Measurements from ENCODE around the gene PLEKHG7.
"Not testable (repeated sequence)": the region's sequence is repeated elsewhere in the genome, so short reads cannot be mapped to it uniquely, and the experiment has no call there.

PLEKHG7 gene, protein sequence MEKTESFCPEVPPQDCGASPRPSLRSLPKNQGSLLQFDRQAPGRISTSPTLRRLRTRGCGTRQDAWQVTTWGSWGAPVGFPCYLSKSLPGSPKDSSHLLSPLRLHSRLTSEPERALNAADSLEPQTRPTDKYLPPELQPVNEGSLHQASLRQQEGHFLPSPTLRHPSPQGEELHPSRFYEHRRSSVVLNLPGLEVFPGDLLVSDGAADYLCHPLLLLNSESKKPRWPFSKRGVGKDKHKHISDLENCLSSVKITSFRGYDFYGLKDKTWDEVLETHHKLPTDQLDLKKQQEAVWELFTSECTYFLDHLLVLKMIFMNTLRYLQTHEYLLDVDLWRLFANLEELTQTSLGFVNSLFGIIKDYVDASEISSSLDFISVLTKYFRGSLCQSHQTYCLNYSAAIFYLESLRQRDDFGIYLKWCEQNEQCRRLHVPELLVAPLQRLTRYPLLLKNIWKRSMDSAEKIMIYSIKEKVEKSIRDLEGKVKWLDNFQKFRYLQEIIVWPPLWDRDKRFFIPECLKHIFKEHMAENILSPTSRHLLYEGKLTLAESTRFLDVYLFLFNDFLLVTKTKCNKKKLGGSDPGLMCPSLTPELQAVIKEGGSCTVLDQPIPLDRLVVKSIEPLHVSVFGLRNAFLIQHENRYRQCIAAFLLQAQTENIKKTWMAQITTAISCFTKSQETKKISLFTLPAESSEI

DNA sequence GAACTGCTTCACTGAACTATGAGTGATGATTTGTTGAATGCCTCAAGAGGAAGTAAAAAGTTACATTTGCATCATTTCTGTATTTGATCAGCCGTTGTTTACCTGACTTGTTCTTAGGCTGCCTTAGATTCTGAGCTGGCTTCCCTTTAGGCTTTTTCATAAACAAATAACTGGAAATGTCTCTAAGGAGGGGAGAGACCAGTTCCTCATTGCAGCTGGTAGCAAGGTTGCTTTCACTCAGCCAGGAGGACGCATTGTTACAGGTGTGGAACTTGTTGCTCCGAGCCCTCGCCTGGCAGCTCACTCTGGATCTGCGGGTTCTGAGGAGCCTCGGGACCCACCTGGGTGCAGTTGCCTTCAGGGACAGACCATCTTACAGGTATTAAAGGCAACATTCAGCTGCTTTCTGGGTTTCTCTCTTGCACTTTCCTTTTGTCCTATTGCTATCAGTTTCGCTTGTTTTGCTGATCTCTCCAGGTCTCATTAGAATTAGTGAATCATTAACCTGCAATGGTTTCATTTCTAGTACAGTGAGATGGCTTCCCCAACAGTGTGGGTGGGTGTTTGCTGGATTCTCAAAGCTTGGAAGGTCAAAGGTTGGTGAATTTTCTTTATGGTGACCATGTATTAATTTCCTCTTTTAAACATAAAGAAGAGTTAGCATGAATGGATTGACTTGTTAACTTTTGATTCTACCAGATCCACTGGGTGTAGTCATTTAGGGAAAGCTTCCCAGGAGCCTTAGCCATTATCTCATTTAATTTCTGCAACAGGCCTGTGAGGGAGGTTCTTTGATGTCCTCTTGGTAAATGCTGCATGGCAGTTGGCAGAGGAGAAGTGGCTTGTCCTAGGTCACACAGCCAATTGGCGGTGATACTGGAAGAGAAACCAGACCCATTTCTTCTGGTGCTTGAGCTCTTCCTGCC, at the start of gene PLEKHG7:
PLEKHG7 (plus strand) TSS at position 236 of the 926 bp plus-strand sequence. CDS start 3,643 bp downstream, outside the sequence.
- no peaks in the 10 kb centered on the region for H3K4me1 ChIP-seq (ENCODE audit: insufficient read depth, low read length)
- H3K9ac ChIP-seq (ENCODE audit: low read length), result no peak within 1 kb of the TSS
- H3K4me3 ChIP-seq (ENCODE audit: low read depth in 1 of 2, low read length in 2 of 2), result no peak within 1 kb of the TSS

DNA sequence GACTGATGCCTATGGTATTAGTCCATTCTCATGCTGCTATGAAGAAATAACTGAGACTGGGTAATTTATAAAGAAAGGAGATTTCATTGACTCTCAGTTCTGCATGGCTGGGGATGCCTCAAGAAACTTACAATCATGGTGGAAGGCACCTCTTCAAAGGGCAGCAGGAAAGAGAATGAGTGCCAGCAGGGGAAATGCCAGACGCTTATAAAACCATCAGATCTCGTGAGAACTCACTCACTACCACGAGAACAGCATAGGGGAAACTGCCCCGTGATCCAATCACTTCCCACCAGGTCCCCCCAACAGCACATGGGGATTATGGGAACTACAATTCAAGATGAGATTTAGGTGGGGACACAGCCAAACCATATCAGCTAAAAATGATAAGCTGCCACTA, 48.5 kb upstream of the PLEKHG7 start:
- not testable (repeated sequence) for H3K4me3 ChIP-seq (ENCODE audit: low read depth in 1 of 2, low read length in 2 of 2); H3K27ac ChIP-seq (ENCODE audit: low read depth, low read length); H3K36me3 ChIP-seq (ENCODE audit: insufficient read depth, low read length); H3K9me3 ChIP-seq (ENCODE audit: low read length); H3K4me1 ChIP-seq (ENCODE audit: insufficient read depth, low read length); H3K27me3 ChIP-seq (ENCODE audit: control insufficient read depth in 1 of 2, insufficient read depth in 2 of 2, low read length in 2 of 2); H3K9ac ChIP-seq (ENCODE audit: low read length)

More for the DNA sequence above, at the start of gene PLEKHG7:
- H3K27ac ChIP-seq (ENCODE audit: low read depth, low read length), result no peak within 1 kb of the TSS
- no peaks in the 10 kb centered on the region for H3K36me3 ChIP-seq (ENCODE audit: insufficient read depth, low read length)
- H3K27me3 ChIP-seq (ENCODE audit: control insufficient read depth in 1 of 2, insufficient read depth in 2 of 2, low read length in 2 of 2), result no peaks in the 10 kb centered on the region
- no peaks in the 10 kb centered on the region for H3K9me3 ChIP-seq (ENCODE audit: low read length)

DNA sequence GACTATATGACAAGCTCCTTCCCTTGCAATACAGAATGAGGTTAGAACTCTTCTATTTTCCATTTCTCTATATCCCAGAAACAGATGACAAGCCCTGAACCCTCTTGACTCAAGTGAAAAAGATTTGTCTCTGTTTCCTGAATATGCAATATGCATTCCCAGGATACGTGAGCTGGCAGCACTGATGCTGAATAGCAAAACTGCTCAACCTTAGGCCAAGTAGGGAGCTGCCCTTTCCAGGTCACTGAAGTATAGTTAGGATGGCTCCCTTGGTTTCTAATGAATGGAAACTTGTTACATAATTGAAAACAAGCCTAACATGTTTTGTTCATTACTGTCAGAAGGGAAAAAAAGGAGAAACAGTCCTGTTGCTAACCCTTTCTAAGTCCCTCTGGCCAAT, 47.9 kb upstream of the PLEKHG7 start:
- H3K36me3 ChIP-seq (ENCODE audit: insufficient read depth, low read length), result no peaks in the 10 kb centered on the region
- H3K4me1 ChIP-seq (ENCODE audit: insufficient read depth, low read length), result no peaks in the 10 kb centered on the region
- H3K27ac ChIP-seq (ENCODE audit: low read depth, low read length), result no peak overlapping the region
- no peaks in the 10 kb centered on the region for H3K9me3 ChIP-seq (ENCODE audit: low read length)
- H3K27me3 ChIP-seq (ENCODE audit: control insufficient read depth in 1 of 2, insufficient read depth in 2 of 2, low read length in 2 of 2), result no peaks in the 10 kb centered on the region
- H3K4me3 ChIP-seq (ENCODE audit: low read depth in 1 of 2, low read length in 2 of 2), result no peak overlapping the region
- H3K9ac ChIP-seq (ENCODE audit: low read length), result no peak overlapping the region

DNA sequence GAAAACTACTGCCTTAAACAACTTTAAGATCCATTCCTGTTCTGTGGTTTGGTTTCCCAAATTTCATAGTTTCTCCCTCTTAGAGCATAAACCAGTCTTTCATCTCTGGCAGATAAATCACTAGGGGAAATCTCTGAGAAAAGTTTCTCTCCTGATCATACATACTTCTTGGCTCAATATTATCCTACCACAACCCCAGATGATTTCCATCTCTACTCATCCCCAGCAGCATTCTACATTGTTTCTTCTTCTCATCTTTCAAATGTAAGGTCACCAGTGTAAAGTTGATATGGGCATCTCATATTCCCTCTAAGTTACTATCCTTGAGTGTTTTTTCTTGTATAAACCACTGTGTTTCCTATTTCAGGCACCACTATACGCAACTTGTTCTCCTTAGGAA, 45.9 kb upstream of the PLEKHG7 start:
- no peaks in the 10 kb centered on the region for H3K27me3 ChIP-seq (ENCODE audit: control insufficient read depth in 1 of 2, insufficient read depth in 2 of 2, low read length in 2 of 2)
- H3K4me3 ChIP-seq (ENCODE audit: low read depth in 1 of 2, low read length in 2 of 2), result no peak overlapping the region
- H3K9me3 ChIP-seq (ENCODE audit: low read length), result no peaks in the 10 kb centered on the region
- no peak overlapping the region for H3K27ac ChIP-seq (ENCODE audit: low read depth, low read length)
- H3K4me1 ChIP-seq (ENCODE audit: insufficient read depth, low read length), result no peaks in the 10 kb centered on the region
- no peak overlapping the region for H3K9ac ChIP-seq (ENCODE audit: low read length)
- no peaks in the 10 kb centered on the region for H3K36me3 ChIP-seq (ENCODE audit: insufficient read depth, low read length)

DNA sequence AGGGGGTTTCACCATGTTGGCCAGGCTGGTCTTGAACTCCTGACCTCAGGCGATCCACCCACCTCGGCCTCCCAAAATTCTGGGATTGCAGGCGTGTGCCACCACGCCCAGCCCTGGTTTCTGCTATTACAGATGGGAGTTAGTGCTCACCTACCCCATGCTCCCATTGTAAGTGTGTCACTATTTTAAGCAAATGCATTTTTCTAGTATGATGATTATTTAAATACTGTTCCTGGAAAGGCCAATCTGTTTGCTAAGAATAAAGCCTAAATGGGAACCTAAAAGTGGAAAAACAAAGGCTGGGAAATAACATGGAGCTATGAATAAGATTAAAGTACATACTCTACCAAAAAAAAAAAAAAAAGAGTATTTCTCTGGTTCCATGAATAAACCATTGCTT, 45.0 kb upstream of the PLEKHG7 start:
- no peak overlapping the region for H3K9ac ChIP-seq (ENCODE audit: low read length)
- H3K4me3 ChIP-seq (ENCODE audit: low read depth in 1 of 2, low read length in 2 of 2), result no peak overlapping the region
- no peaks in the 10 kb centered on the region for H3K4me1 ChIP-seq (ENCODE audit: insufficient read depth, low read length)
- H3K27ac ChIP-seq (ENCODE audit: low read depth, low read length), result no peak overlapping the region
- H3K9me3 ChIP-seq (ENCODE audit: low read length), result no peaks in the 10 kb centered on the region
- H3K36me3 ChIP-seq (ENCODE audit: insufficient read depth, low read length), result no peaks in the 10 kb centered on the region
- no peaks in the 10 kb centered on the region for H3K27me3 ChIP-seq (ENCODE audit: control insufficient read depth in 1 of 2, insufficient read depth in 2 of 2, low read length in 2 of 2)

DNA sequence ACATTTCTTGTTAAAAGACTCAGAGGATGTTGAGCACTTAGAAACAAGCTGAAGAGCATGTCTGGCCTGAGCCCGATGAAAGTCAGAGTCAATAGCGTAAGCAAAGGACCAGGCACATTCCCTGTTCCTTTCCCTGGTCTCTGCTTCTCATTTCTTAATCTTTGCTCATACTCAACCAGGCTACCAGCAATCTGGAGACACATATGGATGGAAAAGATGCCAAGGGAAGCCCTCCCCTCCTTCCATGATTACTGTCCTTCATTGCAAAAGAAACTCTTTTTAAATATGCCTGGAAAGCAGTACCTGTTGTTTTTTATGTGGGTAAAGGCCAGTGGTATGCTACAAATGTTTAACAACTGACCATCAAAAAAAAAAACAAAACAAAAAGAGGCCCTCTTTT, 44.2 kb upstream of the PLEKHG7 start:
- Histone ChIP-seq H3K9me3 (ENCODE audit: low read length) (no peaks in the 10 kb centered on the region), H3K27me3 (ENCODE audit: control insufficient read depth in 1 of 2, insufficient read depth in 2 of 2, low read length in 2 of 2) (no peaks in the 10 kb centered on the region), H3K4me3 (ENCODE audit: low read depth in 1 of 2, low read length in 2 of 2) (no peak overlapping the region), H3K9ac (ENCODE audit: low read length) (no peak overlapping the region), H3K4me1 (ENCODE audit: insufficient read depth, low read length) (no peaks in the 10 kb centered on the region), H3K36me3 (ENCODE audit: insufficient read depth, low read length) (no peaks in the 10 kb centered on the region), H3K27ac (ENCODE audit: low read depth, low read length) (no peak overlapping the region)

DNA sequence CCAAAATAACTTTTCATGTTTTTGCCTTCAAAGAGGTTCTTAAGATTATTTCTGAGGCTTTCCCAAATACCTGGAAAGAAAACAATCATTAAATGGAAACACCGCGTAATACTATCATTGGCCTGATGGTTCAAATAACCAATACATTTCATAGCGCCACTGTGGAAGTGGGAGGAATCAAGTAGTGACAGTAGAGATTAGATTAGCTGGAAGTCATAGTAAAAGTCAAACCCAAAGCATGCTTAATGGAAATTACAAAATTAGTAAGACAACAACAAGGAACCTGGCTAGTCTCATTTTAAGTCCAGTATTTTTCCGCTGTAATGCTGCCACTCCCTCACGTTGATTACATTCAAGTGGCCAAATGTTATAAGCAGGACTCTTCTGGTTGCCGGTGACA, 41.5 kb upstream of the PLEKHG7 start:
- Histone ChIP-seq H3K4me1 (ENCODE audit: insufficient read depth, low read length) (no peaks in the 10 kb centered on the region), H3K4me3 (ENCODE audit: low read depth in 1 of 2, low read length in 2 of 2) (no peak overlapping the region), H3K9me3 (ENCODE audit: low read length) (no peaks in the 10 kb centered on the region), H3K27ac (ENCODE audit: low read depth, low read length) (no peak overlapping the region), H3K27me3 (ENCODE audit: control insufficient read depth in 1 of 2, insufficient read depth in 2 of 2, low read length in 2 of 2) (no peaks in the 10 kb centered on the region), H3K36me3 (ENCODE audit: insufficient read depth, low read length) (no peaks in the 10 kb centered on the region), H3K9ac (ENCODE audit: low read length) (no peak overlapping the region)

DNA sequence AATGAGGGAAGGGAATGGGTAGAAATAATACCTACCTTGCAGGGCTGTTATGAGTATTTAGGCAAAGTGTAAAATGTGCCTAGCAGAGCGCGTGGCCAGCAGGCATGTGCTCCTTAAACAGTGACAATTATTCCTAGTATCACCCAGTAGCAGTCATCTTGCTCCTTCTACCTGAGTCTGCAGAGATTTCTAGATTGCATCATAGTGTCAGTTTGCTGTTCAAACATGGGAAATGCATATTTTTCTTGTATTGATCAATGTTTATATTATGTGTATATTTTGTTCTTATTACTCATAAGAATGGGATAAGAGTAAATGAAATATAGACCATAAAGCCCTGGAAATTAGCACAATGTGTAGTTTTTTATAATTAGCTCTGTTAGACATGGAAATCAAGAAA, 37.3 kb upstream of the PLEKHG7 start:
- Histone ChIP-seq H3K9me3 (ENCODE audit: low read length) (no peaks in the 10 kb centered on the region), H3K4me1 (ENCODE audit: insufficient read depth, low read length) (no peaks in the 10 kb centered on the region), H3K36me3 (ENCODE audit: insufficient read depth, low read length) (no peaks in the 10 kb centered on the region), H3K27ac (ENCODE audit: low read depth, low read length) (no peak overlapping the region), H3K4me3 (ENCODE audit: low read depth in 1 of 2, low read length in 2 of 2) (no peak overlapping the region), H3K9ac (ENCODE audit: low read length) (no peak overlapping the region), H3K27me3 (ENCODE audit: control insufficient read depth in 1 of 2, insufficient read depth in 2 of 2, low read length in 2 of 2) (no peaks in the 10 kb centered on the region)

DNA sequence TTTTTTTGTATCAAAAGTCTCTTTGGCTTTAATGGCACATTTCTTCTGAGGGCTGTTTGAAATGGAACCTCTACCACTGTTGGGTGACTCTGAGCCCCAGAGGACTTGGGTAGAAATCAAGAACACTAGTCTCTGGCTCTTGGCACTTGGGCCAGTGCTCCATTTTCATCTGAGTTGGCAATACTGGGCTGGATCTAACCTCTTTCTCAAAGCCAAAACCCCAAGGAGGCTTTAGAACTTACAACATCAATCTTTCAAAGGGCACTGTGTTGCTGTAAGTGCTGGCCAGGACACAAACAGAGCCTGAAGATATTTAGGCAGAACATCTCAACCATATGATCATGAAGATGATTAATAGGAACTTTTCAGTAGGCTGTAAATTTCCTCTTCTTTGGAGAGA, 34.0 kb upstream of the PLEKHG7 start:
- Histone ChIP-seq H3K27me3 (ENCODE audit: control insufficient read depth in 1 of 2, insufficient read depth in 2 of 2, low read length in 2 of 2) (no peaks in the 10 kb centered on the region), H3K9ac (ENCODE audit: low read length) (no peak overlapping the region), H3K4me3 (ENCODE audit: low read depth in 1 of 2, low read length in 2 of 2) (no peak overlapping the region), H3K36me3 (ENCODE audit: insufficient read depth, low read length) (no peaks in the 10 kb centered on the region), H3K27ac (ENCODE audit: low read depth, low read length) (no peak overlapping the region), H3K4me1 (ENCODE audit: insufficient read depth, low read length) (no peaks in the 10 kb centered on the region), H3K9me3 (ENCODE audit: low read length) (no peaks in the 10 kb centered on the region)

DNA sequence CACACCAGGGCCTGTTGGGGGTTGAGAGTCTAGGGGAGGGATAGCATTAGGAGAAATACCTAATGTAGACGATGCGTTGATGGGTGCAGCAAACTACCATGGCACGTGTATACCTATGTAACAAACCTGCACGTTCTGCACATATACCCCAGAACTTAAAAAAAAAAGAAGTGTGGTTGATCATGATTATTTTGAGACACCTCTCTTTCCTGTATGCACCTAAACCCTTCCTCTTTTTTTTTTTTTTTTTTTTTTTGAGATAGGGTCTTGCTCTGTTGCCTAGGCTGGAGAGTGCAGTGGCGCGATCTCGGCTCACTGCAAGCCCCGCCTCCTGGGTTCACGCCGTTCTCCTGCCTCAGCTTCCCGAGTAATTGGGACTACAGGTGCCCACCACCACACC, 31.3 kb upstream of the PLEKHG7 start:
- not testable (repeated sequence) for H3K27ac ChIP-seq (ENCODE audit: low read depth, low read length); H3K9ac ChIP-seq (ENCODE audit: low read length); H3K4me3 ChIP-seq (ENCODE audit: low read depth in 1 of 2, low read length in 2 of 2); H3K27me3 ChIP-seq (ENCODE audit: control insufficient read depth in 1 of 2, insufficient read depth in 2 of 2, low read length in 2 of 2); H3K4me1 ChIP-seq (ENCODE audit: insufficient read depth, low read length); H3K9me3 ChIP-seq (ENCODE audit: low read length); H3K36me3 ChIP-seq (ENCODE audit: insufficient read depth, low read length)

DNA sequence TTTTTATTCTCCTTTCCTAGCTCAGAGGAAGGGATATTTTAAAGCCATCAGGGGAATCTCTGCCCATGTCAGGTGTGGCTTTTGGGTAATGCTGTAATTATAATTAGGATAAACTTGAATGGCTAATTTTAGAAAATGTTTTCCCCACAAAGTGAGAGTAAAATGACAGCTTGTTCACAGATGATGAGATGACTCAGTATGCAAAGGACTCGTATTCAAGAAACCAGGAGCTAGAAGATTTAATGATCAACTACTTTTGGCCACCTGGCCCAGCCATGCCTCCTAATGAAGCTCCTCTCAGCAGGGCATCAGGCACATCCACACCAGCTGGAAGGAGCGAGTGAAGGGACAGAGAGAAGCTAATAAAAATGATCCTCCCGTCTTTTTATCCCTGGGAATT, 29.0 kb upstream of the PLEKHG7 start:
- H3K4me3 ChIP-seq (ENCODE audit: low read depth in 1 of 2, low read length in 2 of 2), result no peak overlapping the region
- H3K9ac ChIP-seq (ENCODE audit: low read length), result no peak overlapping the region
- H3K9me3 ChIP-seq (ENCODE audit: low read length), result no peaks in the 10 kb centered on the region
- no peaks in the 10 kb centered on the region for H3K4me1 ChIP-seq (ENCODE audit: insufficient read depth, low read length)
- H3K27me3 ChIP-seq (ENCODE audit: control insufficient read depth in 1 of 2, insufficient read depth in 2 of 2, low read length in 2 of 2), result no peaks in the 10 kb centered on the region
- no peaks in the 10 kb centered on the region for H3K36me3 ChIP-seq (ENCODE audit: insufficient read depth, low read length)
- no peak overlapping the region for H3K27ac ChIP-seq (ENCODE audit: low read depth, low read length)
